Ishikawa (cell line): ENCODE measurements around the gene VIPR2.

ENCODE experiments used
- CREB1 ChIP-seq: IDR thresholded peaks from 2 replicates; pipeline ENCODE4 v1.6.1; 2012; ENCODE audit warnings: low read depth
- EP300 ChIP-seq: IDR thresholded peaks from 2 replicates; pipeline ENCODE4 v1.6.1; 2012; ENCODE audit warnings: borderline replicate concordance
- RAD21 ChIP-seq: IDR thresholded peaks from 2 replicates; pipeline ENCODE4 v1.6.1; 2012; ENCODE audit warnings: low read depth
- TCF12 ChIP-seq: IDR thresholded peaks from 2 replicates; pipeline ENCODE4 v1.6.1; 2012; ENCODE audit warnings: low read depth
- TF ChIP-seq, protein P1 (sequence below): IDR thresholded peaks from 2 replicates; pipeline ENCODE4 v1.6.1; 2012

DNA sequence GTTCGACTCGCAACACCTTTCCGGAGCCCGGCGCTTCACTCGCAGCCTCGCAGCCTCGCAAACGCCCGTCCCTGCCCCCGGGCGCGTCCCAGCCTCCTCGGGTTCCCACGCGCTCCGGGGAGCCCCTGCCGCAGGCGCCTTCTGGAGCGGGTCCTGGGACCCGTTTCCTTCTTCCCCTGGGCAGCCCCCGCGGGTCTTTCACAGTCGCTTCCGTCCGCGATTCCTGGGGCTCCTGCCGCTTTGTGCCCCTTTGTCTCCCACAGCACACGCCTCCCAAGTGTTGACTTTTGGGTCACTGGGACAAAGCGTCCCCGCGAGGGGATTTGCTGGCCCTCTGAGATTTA lies 147.6 kb downstream of the VIPR2 start:
- TF ChIP-seq EP300 (no peak), RAD21 (no peak), CREB1 (no peak), TCF12 (no peak)
- TF ChIP-seq, protein P1, sequence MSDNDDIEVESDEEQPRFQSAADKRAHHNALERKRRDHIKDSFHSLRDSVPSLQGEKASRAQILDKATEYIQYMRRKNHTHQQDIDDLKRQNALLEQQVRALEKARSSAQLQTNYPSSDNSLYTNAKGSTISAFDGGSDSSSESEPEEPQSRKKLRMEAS: no peak
